Measurements from ENCODE around the gene DRGX. TPM values are rescaled to one million over a fixed set of nuclear protein-coding genes. Genes with fewer than 3 reads are reported as not detected.

Gene DRGX
- total and polyA plus RNA-seq, 2 of the 4 experiments (the other 2 are of a cell fraction) = not detected

GRCh38 chr10:49433069-49433468 is 37.2 kb upstream of the DRGX start:
- H2BK20ac ChIP-seq (ENCODE audit: low read depth, low read length) = no peak overlapping the region
- ATAC-seq (ENCODE audit: low read depth) (no peak), DNase-seq (no peak)
- no peaks in the 10 kb centered on the region for H3K4me1 ChIP-seq (ENCODE audit: control insufficient read depth, insufficient read depth, low read length)
- H3K23ac ChIP-seq (ENCODE audit: low read depth, low read length) = no peak overlapping the region
- H2BK15ac ChIP-seq (ENCODE audit: low read depth, low read length) = no peak overlapping the region
- intact Hi-C loops (cut with micrococcal nuclease) (no loop called here), dilution Hi-C loops (cut with HindIII; ENCODE audit: low sequenced_read_pairs, unreplicated experiment) (no loop called here), in situ Hi-C loops (cut with MboI; ENCODE audit: low sequenced_read_pairs) (no loop called here)
- no peak overlapping the region for H3K4me3 ChIP-seq (ENCODE audit: insufficient read depth, low read depth, low read length)
- H3K9me3 ChIP-seq (ENCODE audit: control insufficient read depth, insufficient read depth, low read length) = no peaks in the 10 kb centered on the region
- H2AK5ac ChIP-seq (ENCODE audit: low read depth, low read length) = no peak overlapping the region
- TF ChIP-seq NFE2L2 (IDR thresholded peaks at IDR 0.05; ENCODE audit: low read depth, low read length) = no peak
- TF ChIP-seq, protein P1, sequence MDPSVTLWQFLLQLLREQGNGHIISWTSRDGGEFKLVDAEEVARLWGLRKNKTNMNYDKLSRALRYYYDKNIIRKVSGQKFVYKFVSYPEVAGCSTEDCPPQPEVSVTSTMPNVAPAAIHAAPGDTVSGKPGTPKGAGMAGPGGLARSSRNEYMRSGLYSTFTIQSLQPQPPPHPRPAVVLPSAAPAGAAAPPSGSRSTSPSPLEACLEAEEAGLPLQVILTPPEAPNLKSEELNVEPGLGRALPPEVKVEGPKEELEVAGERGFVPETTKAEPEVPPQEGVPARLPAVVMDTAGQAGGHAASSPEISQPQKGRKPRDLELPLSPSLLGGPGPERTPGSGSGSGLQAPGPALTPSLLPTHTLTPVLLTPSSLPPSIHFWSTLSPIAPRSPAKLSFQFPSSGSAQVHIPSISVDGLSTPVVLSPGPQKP (IDR thresholded peaks at IDR 0.05; ENCODE audit: borderline replicate concordance, low read depth, low read length) = no peak
- no peak for TF ChIP-seq MAZ (IDR thresholded peaks at IDR 0.05; ENCODE audit: borderline replicate concordance, low read depth, low read length)
- no peak for TF ChIP-seq CHD1 (IDR thresholded peaks at IDR 0.05; ENCODE audit: low read depth, low read length)
- no peak for TF ChIP-seq POLR2A (IDR thresholded peaks at IDR 0.05; ENCODE audit: low read depth, low read length)
- no peak for TF ChIP-seq RCOR1 (IDR thresholded peaks at IDR 0.05; ENCODE audit: insufficient replicate concordance, low read length)
- TF ChIP-seq BHLHE40 (IDR thresholded peaks at IDR 0.05; ENCODE audit: low read depth, low read length) = no peak
- no peak for TF ChIP-seq FOS (IDR thresholded peaks at IDR 0.05; ENCODE audit: low read depth, low read length)
- no peak for TF ChIP-seq SMC3 (IDR thresholded peaks at IDR 0.05; ENCODE audit: low read depth, low read length)
- TF ChIP-seq, protein P2, sequence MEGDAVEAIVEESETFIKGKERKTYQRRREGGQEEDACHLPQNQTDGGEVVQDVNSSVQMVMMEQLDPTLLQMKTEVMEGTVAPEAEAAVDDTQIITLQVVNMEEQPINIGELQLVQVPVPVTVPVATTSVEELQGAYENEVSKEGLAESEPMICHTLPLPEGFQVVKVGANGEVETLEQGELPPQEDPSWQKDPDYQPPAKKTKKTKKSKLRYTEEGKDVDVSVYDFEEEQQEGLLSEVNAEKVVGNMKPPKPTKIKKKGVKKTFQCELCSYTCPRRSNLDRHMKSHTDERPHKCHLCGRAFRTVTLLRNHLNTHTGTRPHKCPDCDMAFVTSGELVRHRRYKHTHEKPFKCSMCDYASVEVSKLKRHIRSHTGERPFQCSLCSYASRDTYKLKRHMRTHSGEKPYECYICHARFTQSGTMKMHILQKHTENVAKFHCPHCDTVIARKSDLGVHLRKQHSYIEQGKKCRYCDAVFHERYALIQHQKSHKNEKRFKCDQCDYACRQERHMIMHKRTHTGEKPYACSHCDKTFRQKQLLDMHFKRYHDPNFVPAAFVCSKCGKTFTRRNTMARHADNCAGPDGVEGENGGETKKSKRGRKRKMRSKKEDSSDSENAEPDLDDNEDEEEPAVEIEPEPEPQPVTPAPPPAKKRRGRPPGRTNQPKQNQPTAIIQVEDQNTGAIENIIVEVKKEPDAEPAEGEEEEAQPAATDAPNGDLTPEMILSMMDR (conservative IDR thresholded peaks at IDR 0.05; ENCODE audit: low read depth, low read length) = no peak
- ChIA-PET CTCF (interaction anchor here (0.6 kb wide), 1 partner anchor 576 kb away, joined by 3 read pairs; no protein-coding TSS in a partner anchor), POLR2A (ENCODE audit: unreplicated experiment) (no interaction called here)
- no peaks in the 10 kb centered on the region for H4K20me1 ChIP-seq (ENCODE audit: insufficient read depth, low read length)
- no peak overlapping the region for H3K14ac ChIP-seq (replicated peaks; ENCODE audit: low read depth, low read length)
- H2BK5ac ChIP-seq (ENCODE audit: low read depth, low read length, poor library complexity, severe bottlenecking) = no peak overlapping the region
- H4K8ac ChIP-seq (ENCODE audit: low read depth in 2 of 2, low read length in 2 of 2) = no peak overlapping the region
- H4K91ac ChIP-seq (ENCODE audit: insufficient read depth, low read depth, low read length) = no peak overlapping the region
- WGBS, 2 experiments (ENCODE audit: extremely low coverage in 2 of 2, insufficient read length in 1 of 2) = no CpG with 5 or more reads among the region's 2 CpGs
- H2AFZ ChIP-seq (replicated peaks; ENCODE audit: low read length, poor library complexity) = no peak overlapping the region
- H3K56ac ChIP-seq (ENCODE audit: extremely low read depth, insufficient read depth, low read length) = no peak overlapping the region
- no peak overlapping the region for H3K27ac ChIP-seq (ENCODE audit: insufficient read depth, low read length)
- no peak overlapping the region for H4K5ac ChIP-seq (ENCODE audit: low read depth, low read length)
- BruUV-seq (replicated peaks) = no TSS peak
- no peaks in the 10 kb centered on the region for H3K36me3 ChIP-seq (ENCODE audit: control insufficient read depth, insufficient read depth, low read length)
- H3K9ac ChIP-seq (ENCODE audit: low read depth, low read length) = no peak overlapping the region
- H3K4me2 ChIP-seq (ENCODE audit: low read depth, low read length) = no peak overlapping the region
- H3K4ac ChIP-seq (ENCODE audit: low read depth, low read length) = no peak overlapping the region
- no peaks in the 10 kb centered on the region for H3K9me1 ChIP-seq (ENCODE audit: insufficient read depth, low read length)
- H3K18ac ChIP-seq (ENCODE audit: low read depth, low read length) = no peak overlapping the region
- no peaks in the 10 kb centered on the region for H3K27me3 ChIP-seq (ENCODE audit: control insufficient read depth, insufficient read depth, low read length)
- no peak overlapping the region for H2AK9ac ChIP-seq (replicated peaks; ENCODE audit: low read depth, low read length, poor library complexity)
- H3K79me1 ChIP-seq (ENCODE audit: low read depth in 1 of 2, low read length in 2 of 2) = no peaks in the 10 kb centered on the region
- H2BK120ac ChIP-seq (ENCODE audit: low read depth, low read length) = no peak overlapping the region

Measured in IMR-90 (cell line).